ENCODE data around the gene NEK9.
"Not testable (repeated sequence)": the region's sequence is repeated elsewhere in the genome, so short reads cannot be mapped to it uniquely, and the experiment has no call there.

NEK9 gene

GRCh38 chr14:75126679-75127473 is at the start of gene NEK9:
NEK9 (minus strand) TSS chr14:75127048; CDS start chr14:75126921, 127 bp downstream.
- DNase-seq (ENCODE audit: low read depth): peak; percentile 85

- peak; percentile 85 for DNase-seq (ENCODE audit: low read depth)
These were observed 49.4 kb upstream of the NEK9 start, which contains the start of gene TMED10 for GRCh38 chr14:75176142-75176820. TMED10 (minus strand) TSS chr14:75176612; CDS start chr14:75176579, 33 bp downstream.

- DNase-seq (ENCODE audit: low read depth): no peak
These were observed 48.9 kb upstream of the NEK9 start for GRCh38 chr14:75175677-75176141.

GRCh38 chr14:75174066-75174465 is 47.2 kb upstream of the NEK9 start:
- no peak for DNase-seq (ENCODE audit: low read depth)

- peak; percentile 38 for DNase-seq (ENCODE audit: low read depth)
These were observed 43.9 kb upstream of the NEK9 start for GRCh38 chr14:75170772-75171171.

- DNase-seq (ENCODE audit: low read depth): no peak
These were observed 41.9 kb upstream of the NEK9 start for GRCh38 chr14:75168586-75169335.

GRCh38 chr14:75167325-75167724 is 40.5 kb upstream of the NEK9 start:
- DNase-seq (ENCODE audit: low read depth): no peak

GRCh38 chr14:75165586-75166391 is 38.9 kb upstream of the NEK9 start:
- DNase-seq (ENCODE audit: low read depth): no peak

- no peak for DNase-seq (ENCODE audit: low read depth)
These were observed 38.0 kb upstream of the NEK9 start for GRCh38 chr14:75164809-75165208.

GRCh38 chr14:75163677-75164076 is 36.8 kb upstream of the NEK9 start:
- DNase-seq (ENCODE audit: low read depth): no peak

GRCh38 chr14:75162631-75163030 is 35.8 kb upstream of the NEK9 start:
- no peak for DNase-seq (ENCODE audit: low read depth)

- peak; percentile 47 for DNase-seq (ENCODE audit: low read depth)
These were observed 32.2 kb upstream of the NEK9 start for GRCh38 chr14:75158843-75159614.

GRCh38 chr14:75156901-75157300 is 30.1 kb upstream of the NEK9 start:
- no peak for DNase-seq (ENCODE audit: low read depth)

- no peak for DNase-seq (ENCODE audit: low read depth)
These were observed 29.3 kb upstream of the NEK9 start for GRCh38 chr14:75156111-75156510.

- DNase-seq (ENCODE audit: low read depth): no peak
These were observed 28.3 kb upstream of the NEK9 start for GRCh38 chr14:75155169-75155568.

GRCh38 chr14:75153295-75153694 is 26.4 kb upstream of the NEK9 start:
- no peak for DNase-seq (ENCODE audit: low read depth)

GRCh38 chr14:75151851-75152250 is 25.0 kb upstream of the NEK9 start:
- peak; percentile 33 for DNase-seq (ENCODE audit: low read depth)

GRCh38 chr14:75150637-75151036 is 23.8 kb upstream of the NEK9 start:
- DNase-seq (ENCODE audit: low read depth): not testable (repeated sequence)

- no peak for DNase-seq (ENCODE audit: low read depth)
These were observed 23.3 kb upstream of the NEK9 start for GRCh38 chr14:75150150-75150549.

- DNase-seq (ENCODE audit: low read depth): peak; percentile 97
These were observed 20.7 kb upstream of the NEK9 start for GRCh38 chr14:75147423-75148071.

Data from iris pigment epithelial cell (primary cell).